Stimulated activated CD4-positive, alpha-beta T cell treated with anti-CD3 and anti-CD28 coated beads, Interleukin-2, amount 100 ng/mL, for 48 hours (primary cell): Measurements from ENCODE around the gene AP2S1.
"Not testable (repeated sequence)": the region's sequence is repeated elsewhere in the genome, so short reads cannot be mapped to it uniquely, and the experiment has no call there.

ENCODE experiments used
- DNase-seq, 2 donors: peaks; one replicate each; pipeline ENCODE4 v3.0.0-alpha.2; 2020

Gene AP2S1

DNA sequence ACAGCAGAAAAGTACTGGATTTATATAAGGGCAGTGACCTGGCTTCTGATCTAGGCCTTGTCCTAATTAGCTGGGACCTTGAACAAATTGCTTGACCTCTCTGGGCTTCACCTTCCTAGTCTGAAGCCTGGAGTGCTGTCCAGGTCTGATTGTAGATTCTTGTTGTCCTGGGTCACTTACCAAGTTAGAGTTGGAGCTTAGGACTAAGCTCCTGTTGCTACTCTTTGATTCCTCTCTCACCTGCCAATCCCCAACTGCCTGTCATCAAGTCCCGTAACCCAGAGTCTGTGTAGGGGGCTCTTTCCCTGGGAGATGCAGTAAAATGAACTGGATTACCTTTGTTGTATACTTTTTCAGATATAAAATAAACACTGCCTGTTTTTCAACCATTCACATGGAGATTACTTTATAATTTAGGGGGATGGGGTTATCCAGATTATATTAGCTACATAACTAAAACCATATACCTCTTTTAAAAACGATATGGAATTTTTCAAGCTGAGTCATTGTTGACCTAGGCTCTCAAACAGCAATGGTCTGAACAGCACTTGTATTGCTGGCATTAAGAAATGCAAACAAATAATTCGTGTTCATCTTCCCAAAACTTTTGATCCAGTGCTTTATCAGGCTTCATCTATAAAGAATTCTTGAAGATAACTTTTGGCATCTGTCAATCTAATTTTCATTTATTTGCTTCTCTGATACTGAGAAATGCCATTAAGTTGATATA, 15.9 kb upstream of the AP2S1 start:
- DNase-seq, result no peak

DNA sequence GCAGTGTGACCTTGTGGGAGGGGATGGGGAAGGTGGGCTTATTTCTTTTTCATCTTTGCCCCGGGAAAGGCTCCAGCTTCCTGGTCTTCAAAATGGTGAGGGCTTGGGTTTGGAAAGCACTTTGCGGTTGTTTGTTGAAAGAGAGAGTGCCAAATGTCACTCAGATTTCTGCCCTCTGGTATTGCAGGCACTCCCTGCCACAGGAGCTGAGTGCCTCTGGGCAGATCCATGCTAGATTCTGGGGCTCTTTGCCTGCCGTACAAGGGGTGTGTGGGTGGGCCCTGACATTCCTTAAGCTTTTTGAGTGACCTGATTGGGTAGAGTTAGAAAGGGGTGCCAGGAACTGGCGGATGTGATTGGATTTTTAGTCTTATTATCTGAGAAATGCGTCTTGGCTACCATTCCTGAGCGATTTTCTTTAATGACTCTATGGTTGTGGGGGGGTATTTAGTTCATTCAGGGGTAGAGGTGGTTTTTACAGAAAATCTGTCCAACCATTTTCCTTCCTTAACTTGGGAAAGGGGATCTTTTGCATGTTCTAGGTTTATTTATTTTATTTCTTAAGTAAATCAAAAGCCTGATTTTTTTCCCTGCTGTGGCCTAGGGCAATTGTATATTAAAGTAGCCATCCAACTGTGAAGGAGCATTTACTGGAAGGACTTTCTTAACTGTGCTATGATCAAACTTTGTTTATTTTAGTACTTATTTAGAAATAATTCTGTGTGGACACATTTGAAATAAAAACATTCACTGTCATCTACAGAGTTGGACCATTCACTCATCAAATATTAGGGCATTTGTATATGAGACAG, 13.4 kb upstream of the AP2S1 start:
- DNase-seq, result no peak

DNA sequence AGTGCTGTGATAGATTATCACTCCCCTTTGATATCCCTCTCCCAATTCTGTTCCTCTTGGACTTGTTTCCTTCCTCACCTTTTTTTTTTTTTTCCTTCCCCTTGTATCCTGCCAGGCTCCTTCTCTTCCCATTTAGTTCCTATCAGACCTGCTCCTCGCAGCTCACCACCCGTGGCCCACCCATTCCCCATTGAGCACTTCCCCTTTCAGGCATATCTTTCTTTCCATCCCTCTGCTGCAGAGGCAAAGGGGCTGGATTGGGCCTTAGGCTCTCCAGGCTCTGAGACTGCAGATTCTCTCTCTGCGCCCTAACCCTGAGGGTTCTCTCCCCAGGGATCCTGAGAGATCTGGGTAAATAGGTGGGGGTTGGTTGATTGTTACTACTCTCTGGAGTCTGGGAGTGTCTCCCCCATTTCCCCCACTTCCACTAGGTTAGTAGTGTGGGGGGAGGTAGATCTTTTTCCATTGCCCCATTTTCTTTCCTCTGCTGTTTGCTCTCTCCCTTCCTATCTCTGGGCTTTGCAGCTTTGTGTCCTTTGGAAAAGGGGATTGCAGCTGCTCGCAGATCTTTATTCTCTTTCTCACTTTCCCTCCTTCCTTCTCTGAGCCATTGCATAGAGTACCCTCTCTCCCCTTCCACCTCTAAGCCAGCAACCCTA, 12.5 kb upstream of the AP2S1 start:
- no peak for DNase-seq

DNA sequence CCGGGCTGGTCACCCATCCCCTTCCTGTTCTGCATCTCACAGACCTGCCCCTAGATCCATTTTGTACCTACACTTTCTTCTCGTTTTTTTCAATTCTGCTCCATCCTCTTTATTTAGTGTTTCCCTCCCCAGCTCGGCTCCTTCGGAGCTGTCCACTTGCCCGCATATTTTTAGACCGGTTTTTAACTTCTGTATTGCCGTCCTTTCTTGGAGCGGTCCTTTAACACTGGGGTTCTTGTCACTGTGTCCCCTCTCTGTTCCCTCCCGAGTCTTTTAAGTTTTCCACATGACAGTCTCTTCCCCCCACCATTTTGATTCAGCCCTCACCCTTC, 11.8 kb upstream of the AP2S1 start:
- DNase-seq, result no peak

DNA sequence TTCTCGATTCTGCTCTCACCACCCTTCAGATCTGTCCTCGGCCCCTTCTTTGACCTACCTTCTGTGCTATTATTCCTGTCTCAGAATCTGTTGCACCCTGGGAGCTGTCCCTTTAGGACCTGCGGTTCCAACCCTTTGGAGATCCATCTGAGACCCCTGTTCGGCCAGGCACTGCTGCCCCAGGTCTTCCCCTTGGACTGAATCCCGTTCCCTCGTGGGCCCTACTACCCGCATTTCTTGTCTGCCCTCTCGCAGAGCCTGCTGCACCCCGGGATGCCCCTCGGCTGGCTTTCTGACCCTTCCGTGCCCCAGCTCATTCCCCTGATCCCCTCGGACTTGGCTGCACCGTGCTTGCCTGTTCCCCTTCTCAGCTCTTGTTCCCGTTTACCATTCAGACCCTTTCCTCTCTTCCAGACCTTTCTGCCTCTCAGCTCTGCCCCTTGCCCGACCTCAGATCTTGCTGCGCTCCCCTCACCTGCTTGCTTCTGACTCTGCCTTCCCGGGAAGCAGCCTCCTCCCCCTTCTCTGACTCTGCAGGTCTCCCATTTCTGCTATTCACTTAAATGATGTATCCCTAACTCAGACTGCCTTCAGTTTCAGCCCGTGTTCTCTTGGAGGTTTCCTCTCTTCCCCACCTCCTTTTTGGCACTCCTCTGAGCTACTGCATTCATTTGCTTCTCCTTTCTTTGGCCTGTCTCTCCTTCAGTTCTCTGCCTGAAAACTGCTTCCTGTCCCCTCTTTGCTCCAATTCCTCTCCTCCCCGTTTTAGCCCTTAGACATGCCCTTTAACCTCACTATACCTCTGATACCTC, 11.3 kb upstream of the AP2S1 start:
- no peak for DNase-seq

DNA sequence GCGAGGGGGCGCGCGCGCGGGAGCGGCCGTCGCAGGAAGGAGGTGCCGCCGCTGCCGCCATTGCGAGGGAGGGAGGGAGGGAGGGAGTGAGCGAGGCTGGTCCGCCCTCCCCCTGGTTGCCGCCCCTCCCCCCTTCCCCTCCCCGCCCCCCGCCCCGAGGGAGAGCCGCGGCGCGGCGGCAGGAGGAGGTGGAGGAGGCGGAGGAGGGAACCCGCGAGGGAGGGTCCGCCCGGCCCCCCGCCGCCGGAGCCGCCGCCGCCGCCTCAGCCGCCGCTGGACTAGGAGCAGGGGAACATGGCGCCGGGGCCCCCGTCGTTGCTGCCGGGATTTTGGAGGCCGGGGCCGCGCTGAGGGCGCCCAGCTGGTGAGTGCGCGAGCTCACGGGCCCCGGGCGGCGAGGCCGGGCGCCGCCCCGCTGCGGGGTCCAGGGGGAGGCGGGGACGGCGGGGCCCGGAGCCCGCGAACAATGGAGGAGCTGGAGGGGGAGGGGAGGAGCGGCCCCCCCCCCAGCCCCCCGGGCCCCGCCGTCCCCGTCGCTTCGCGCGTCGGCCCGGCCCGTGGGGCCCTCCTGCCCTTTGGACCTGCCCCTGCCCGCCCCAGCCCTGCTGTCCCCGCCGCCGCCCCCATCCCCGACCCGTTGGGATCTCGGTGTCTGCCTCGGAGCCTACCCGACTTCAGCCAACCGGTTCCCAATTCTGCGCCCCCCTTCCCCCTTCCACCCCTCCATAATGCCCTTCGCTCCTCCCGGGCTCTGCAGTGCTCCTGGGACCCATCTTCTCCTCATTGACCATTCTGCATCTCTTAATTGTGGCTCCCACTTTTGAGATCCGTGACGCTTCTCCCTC, 10.4 kb upstream of the AP2S1 start, which contains the start of gene ARHGAP35:
TSS of gene ARHGAP35 (plus strand) at position 152 of the 845 bp plus-strand sequence. CDS start 57,679 bp downstream, outside the sequence.
- peak in 1 of 2 donors; percentile 13 for DNase-seq

DNA sequence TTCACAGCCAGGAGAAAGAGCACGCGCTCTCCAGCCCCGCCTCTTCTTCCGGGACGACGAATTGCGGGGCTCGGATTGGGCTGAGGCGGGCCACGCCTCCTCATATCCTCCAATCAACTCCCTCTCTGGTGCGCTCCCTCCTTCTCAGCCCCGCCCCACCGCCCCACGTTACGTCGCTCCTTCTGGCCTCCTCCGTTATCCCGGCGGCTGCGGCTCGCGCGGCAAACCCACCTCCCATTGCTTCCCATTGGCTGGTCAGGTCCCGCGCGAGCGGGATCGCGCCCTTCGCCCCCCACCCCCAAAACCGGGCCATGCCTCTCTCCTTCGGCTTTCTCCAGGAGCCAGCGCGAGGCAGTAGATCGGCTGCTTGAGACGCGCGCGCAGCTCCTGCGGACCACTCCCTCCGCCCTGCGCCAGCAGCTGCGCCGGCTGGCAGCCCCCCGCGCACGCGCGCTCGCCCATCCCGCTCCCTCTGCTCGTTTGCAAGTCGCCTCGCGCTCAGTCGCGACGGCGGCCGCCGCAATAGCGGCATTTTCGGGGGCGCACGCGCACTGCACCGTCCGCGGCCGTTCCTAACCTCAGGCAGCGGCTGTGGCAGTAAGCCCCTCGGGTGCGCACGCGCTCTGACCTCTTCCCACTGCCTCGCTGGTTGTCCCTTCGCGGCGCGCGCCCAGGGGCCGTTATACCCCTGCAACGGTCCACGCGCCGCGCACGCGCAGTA, 9.6 kb upstream of the AP2S1 start:
- peak; percentile 91 to 92 for DNase-seq

DNA sequence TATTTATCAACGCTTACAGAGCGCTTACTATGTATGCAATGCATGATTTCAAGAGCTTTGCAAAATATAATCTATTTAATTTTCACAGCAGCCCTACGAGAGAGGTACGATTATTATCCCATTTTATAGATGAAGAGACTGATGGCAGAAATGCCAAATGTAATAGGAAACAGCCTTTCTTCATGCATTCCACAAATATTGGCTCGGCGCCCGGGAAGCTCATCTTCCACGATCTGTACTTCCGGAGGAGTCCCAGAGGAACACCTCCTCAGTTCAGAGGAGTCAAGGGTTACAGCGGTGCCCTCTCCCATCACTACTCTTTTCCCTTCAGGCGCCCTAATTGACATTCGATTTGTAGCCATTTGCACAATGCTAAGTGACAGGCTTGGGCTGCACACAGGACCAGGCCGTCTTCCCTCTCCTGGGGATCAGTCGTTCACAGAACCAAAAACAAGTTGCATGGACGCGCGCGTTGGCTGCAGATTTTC, 9.0 kb upstream of the AP2S1 start:
- DNase-seq, result no peak

DNA sequence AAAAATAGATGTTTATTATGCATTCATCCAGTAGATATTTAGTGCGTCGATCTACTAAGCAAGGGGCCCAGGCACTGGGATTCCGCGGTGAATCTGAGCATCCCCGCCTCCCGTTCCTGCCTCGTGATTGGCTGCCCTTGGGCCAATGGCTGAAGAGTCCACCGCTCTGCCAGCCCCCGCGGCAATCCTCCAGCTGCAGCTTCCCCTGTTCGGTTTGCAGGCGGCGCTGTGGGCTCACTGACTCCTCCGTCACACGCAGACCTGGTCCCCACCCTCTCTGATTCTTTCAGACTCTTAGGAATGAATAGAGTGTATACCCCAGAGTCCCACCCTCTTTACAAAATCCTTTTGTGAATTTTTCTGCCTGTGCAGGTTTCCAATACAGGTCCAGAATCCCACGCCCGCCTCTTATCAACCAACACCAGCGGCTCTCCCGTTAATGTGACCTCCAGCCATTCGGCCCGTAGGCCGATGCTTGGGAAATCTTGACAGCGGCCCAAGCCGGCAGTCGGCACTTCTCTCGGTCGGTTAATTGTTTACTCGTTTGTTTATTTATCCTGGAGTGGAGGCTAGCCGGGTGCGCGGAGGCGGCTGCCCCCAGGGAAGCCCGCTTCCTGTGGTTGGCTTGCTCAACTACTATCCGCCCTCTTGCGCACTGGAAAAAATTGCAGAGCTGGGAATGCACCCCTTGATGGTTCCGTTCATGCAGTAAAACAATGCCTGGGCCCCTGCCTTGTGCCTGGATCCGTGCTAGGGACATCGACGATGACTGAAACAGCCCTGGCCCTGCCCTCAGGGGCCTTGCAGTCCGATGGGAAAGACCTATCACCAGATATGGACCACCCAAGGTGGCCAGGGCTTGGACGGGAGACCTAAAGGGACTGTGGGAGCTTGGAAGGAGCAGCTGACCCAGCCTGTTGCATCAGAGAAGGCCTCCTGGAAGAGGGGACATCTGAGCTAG, 5.7 kb upstream of the AP2S1 start:
- peak; percentile 85 to 86 for DNase-seq

DNA sequence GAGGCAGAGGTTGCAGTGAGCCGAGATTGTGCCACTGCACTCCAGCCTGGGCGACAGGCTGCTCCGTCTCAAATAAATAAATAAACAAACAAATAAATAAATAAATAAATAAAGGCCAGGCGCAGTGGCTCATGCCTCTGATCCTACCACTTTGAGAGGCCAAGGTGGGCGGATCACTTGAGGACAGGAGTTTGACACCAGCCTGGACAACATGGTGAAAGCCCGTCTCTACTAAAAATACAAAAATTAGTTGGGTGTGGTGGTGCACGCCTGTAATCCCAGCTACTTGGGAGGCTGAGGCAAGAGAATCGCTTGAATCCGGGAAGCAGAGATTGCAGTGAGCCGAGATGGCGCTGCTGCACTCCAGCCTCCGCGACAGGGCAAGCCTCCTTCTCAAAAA, 4.1 kb upstream of the AP2S1 start:
- not testable (repeated sequence) for DNase-seq

GRCh38 chr19:46852830-46853229, 2.2 kb upstream of the AP2S1 start:
- DNase-seq, result no peak

DNA sequence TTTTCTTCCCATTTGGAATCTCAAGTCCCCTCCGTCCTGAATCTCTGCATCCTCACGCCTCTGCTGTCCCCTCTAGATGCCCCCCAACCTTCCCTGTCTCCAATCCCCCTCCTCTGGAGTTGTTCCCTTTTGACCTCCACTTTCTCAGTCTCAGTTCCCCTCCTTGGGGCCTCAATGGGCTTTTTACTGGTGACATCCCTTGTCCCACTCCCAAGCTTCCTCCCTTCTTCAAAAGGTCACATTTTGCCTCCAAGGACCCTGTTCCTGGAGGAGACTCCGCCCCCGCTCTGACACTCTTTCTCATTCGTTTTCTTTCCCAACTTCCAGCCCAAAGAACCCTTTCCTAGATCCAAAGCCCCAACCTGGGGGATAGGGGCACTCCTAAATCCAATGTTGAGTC, 1.0 kb downstream of the AP2S1 start:
- DNase-seq, result no peak

DNA sequence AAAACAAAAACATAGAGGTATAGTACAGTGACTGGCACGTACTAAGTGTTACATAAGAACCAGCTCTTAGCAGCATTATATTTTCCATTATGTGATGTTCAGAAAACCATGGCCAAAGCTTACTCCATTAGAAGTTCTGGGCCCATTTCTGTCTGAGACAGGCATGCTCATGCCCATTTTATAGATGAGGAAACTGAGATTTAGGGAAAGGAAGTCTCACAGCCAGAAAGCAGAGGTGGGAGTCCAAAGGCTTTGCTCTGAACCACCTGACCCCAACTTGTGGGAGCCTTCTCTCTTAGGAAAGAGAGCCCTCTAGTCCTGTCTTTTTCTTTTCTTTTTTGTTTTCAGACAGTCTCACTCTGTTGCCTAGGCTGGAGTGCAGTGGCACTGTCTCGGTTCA, 2.3 kb downstream of the AP2S1 start:
- DNase-seq, result no peak

GRCh38 chr19:46847528-46847927, 3.1 kb downstream of the AP2S1 start:
- DNase-seq, result no peak

DNA sequence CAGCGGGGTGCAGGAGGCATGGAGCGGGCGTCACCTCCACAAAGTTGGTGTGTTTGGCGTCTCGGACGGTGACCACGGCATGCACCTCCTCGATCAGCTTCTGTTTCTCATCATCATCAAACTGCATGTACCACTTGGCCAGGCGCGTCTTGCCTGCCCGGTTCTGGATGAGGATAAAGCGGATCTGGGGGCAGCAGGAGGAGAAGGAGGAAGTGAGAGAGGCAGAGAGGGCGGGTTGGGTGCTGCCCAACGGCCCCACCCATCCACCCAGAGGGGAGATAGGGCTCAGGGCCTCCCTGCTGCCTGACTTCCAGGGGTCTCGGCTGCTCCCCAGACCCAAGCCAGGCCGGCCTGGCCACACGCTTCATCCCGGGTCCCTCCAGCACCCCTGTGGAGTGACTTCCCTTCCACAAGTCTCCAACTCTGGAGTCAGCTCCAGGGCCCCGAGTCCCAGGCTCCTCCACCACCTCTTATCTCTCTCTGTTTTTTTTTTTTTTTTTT, 4.6 kb downstream of the AP2S1 start:
- no peak for DNase-seq

- DNase-seq, result no peak
Observed at GRCh38 chr19:46844067-46844489, 6.6 kb downstream of the AP2S1 start.

- DNase-seq, result no peak
Observed at GRCh38 chr19:46842791-46843190, 7.9 kb downstream of the AP2S1 start.

- no peak for DNase-seq
Observed at GRCh38 chr19:46841458-46842083, 9.1 kb downstream of the AP2S1 start.

DNA sequence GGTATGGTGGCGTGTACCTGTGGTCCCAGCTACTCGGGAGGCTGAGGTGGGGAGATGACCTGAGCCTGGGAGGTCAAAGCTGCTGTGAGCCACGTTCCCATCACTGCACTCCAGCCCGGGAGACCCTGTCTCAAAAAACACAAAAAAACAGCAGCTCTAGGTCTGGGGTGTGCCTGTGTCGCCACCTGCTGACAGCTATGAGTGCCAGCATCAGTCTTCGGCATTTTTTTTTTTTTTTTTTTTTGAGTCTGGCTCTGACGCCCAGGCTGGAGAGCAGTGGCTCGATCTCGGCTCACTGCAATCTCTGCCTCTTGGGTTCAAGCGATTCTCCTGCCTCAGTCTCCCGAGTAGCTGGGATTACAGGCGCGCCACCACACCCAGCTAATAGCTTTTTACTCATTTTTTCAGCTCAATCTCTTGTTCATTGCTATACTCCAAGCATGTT, 10.1 kb downstream of the AP2S1 start:
- DNase-seq, result peak; percentile 21 to 26
